ENCODE measurements around the gene WDR1.

The WDR1 gene, protein sequence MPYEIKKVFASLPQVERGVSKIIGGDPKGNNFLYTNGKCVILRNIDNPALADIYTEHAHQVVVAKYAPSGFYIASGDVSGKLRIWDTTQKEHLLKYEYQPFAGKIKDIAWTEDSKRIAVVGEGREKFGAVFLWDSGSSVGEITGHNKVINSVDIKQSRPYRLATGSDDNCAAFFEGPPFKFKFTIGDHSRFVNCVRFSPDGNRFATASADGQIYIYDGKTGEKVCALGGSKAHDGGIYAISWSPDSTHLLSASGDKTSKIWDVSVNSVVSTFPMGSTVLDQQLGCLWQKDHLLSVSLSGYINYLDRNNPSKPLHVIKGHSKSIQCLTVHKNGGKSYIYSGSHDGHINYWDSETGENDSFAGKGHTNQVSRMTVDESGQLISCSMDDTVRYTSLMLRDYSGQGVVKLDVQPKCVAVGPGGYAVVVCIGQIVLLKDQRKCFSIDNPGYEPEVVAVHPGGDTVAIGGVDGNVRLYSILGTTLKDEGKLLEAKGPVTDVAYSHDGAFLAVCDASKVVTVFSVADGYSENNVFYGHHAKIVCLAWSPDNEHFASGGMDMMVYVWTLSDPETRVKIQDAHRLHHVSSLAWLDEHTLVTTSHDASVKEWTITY

DNA sequence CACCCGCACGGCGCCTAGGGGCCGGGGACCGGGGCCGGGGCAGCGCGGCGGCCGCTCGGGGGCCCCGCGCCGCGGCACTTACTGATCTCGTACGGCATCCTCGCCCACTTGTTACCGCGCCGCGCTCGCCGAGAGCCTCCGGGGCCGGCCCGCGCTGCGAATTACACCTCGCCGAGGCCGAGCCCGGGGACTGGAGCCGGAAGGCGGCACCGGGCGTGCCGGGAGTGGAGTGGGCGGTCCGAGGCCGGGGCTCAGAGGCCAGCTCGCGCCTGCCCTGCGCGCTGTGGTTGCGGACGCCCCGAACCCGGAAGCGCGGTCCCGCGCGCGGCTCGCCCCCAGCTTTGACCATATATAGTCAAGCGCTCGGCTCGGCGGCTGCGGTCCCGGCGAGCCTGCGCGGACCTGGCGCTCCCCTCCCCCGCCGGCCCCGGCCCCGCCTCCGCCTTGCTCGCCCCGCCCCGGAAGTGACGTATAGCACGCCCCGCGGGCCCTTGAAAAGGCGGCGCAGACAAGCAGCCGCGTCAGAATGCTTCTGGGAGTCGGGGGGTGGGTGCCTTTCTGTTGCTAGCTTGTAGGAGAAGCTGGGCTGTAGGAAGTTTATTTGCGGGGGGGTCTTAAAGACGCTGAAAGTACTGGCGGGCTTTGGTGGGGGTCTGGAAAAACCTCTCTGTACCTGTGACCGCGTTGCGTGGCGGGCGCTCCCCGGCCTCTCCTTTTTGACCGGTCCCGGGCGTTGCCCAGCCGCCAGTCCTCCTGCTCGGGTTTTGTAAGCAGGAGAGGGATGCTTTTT lies at the start of gene WDR1:
TSS of gene WDR1 (minus strand) at position 231 of the 790 bp plus-strand sequence. CDS start at position 98, 133 bp downstream.
- peak; percentile 95 for DNase-seq

DNA sequence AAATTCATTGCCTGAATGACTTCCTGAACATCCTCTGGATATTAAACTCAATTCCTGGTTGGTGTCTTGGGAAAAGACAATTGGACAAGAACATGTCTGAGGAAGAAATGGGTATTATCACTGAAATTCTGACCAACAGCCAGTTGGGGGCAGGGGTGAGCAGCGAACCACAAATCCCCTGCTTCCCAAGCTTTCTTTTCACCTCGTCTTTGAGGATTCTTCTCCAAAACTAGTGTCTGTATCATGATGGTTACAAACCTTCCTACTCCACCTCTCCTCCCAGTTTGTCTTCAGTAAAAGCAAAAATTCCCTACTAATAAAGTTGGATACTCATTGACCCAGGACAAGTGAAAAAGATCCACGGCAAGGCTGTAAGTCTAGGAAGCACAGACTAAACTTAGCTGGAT lies 48.3 kb upstream of the WDR1 start:
- no peak for DNase-seq

DNA sequence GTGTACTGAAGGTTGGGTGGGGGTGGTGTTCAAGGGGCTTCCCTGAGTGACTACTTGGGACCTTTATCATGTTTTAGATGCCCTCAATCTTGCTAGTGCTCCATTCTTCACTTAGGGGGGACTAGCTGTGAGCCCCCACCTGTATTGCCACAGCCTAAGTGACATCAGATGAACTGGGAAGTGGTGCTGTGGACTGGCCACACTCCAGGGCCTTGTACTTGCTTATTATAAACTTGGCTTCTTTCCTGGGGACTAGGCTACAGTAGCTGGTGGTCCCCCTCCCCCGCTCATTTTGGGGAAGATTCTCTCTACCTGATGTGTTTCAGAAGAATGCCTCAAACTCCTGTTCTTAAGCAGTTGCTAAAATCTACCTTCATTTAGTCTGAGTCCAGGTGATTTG lies 46.7 kb upstream of the WDR1 start:
- DNase-seq = no peak

DNA sequence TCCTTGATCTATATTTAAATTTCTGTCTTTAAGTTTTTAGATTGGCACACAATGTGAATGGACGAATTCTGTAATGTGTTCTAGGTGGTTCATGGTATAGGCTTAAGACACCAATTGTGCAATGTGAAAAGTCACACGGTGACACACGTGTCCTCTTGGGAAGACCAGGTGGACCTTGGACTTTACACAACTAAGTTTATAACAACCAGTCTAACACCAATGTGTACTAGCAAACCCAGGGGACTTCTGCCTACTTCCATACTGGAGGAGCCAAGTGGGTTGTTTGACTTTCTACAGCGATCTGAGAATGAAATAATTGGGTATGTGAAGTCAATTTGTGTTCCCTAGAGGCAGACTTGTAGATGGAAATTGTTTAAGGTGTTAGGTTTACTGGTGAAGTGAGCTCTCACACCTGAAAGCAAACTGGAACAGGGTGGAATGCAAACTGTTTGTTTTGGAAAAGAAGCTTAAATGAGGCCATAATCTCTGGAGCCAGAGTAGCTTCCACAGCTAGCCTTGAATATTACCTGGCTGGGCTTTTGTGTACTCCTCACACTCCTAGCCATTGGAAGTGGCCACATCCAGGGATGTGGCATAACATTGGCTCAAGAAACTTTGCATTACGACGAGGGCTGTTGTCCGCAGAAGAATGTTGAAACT lies 45.9 kb upstream of the WDR1 start:
- no peak for DNase-seq

DNA sequence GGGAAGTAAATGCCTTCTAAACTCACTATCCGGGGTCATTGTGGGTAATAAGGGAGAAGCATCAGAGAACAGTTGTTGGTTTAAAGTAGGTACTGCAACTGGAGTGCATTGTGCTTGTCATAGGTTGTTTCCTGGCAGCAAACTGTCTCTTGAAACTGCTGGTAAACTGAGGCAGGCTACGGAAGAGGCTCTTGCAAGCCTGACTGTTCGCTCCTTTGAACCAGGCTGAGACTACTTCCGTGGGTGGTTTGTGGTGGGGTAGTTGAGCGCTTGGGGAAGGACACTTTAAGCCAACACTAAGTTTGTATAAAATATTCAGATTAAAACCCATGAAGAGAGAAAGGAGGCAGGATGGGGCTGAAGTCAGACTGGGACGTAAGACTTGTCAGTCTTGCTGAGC lies 45.2 kb upstream of the WDR1 start:
- DNase-seq = no peak

DNA sequence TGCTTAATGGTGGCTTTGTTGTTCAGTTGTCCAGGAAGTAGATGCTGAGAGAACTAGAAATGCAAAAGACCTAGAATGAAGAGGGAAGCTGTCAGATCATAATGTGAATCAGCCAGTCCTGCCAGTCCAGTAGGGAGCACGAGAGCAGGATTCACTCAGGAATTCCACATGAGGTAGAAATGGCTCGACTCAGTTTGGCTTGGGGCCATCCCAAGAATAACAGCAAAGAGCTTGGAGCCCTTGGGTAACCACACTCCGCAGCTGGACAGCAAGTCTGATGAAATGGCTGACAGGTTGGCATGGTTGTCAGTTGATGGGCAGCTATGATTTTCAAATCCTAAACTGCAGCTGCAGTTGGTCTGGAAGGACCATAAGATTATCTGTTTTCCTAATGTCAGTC lies 44.5 kb upstream of the WDR1 start:
- DNase-seq = no peak

DNA sequence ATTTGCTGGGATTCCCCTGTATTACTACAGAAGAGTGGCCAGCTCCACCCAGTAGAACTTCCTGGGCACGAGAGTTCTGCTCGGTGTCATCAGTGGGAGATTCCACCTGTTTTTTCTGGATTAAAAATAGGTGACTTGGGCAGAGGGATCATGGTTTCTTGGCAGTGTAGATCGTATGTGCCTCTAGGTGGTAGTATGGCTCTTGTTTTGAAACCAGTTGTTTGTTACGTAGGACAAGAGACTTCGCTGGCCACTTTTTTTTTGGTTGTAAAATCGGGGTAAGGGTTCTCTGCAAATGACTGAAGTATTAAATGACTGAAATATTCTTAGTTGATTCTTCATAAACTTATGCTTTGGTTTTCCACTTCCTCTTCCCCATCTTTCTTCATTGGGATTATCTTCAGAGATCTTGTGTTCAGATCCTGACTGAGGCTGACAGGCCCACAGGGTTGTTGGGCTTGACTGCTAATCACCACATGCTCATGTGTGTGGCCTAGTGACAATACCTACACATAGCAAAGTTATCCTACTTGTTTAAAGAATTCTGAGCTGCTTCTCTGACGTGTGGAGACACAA lies 43.8 kb upstream of the WDR1 start:
- DNase-seq = no peak

DNA sequence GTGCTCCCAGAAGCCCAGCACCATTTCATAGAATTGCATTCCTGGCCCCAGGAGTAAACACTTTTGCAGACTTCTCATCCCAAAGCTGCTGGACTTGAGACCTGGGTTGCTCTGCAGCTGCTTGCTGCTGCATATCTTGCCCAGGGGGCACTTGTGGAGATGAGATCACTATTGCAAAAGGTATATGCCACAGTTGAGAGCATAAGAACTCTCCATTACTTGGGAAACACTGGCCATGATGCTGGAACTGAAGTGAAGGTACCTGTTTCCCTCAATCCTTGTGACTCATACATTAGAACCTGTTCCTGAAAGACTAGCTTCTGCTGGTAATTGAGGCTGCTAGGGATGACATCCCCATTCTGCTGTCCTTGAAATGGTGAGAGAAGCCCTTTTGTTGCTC lies 43.1 kb upstream of the WDR1 start:
- DNase-seq = no peak

DNA sequence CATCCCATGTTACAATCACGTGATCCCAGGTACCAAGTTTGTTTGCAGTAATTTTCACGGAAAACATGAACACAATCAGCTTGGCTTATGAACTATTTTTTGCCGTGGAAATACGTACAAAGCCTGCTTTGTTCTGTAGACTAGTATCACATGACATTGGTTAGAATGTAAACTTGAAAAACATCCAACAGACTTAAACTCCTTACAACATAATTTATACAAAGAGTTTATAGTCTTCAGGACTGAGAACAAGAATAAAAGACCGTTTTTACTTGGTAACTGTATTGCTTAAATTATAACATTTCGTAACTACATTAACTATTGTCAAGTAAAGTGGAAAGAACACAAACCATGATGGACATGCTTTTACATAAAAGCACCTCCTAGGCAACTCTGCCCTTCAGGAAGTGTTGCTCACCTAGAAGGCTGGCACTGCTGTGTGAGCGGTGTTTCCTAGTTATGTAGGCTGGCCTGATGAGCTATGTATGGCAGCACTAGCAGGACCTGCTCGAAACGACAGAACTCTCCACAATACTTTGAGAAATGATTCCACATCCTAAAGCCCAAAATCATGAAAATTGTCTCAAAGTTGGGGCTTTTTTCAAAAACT lies 41.8 kb upstream of the WDR1 start:
- no peak for DNase-seq

DNA sequence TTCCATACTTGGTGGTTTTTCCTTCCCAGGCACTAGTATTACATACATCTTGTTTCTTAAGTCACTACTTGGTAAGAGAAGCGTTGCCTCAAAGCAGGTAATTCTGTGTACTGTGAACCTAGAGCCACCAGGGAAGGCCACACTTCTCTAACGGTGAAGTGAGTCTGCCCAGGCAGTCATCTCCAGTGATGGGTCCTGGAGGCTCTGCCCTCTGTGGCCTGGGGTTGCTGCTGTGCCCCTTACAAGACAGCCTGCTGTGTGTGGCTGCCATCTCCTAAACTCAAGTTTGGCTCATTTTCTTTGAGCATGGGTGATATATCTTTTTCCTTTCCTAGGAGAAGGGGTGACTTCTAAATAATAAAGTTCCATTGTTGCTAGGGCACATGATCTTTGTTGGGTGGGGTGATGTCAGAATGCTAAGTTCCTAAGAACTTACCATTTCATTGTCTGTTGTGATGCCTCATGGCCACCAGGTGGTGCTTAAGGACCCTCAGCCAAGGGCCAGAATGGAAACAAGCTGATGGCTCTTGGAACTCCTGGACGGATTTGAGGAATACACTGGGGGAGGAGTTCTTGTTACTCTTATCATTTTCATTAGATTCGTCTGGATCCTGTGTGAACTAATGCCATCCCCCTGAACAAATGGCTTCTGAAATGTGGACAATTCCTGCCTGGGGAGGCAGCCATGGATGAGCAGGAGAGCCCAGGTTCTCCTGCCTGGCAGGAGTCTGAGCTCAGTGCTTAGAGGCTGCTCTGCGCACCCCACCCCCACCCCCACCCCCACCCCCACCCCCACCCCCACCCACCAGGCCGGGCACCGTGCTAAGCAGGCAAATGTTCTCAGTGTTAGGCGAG lies 41.1 kb upstream of the WDR1 start:
- DNase-seq = peak; percentile 13

DNA sequence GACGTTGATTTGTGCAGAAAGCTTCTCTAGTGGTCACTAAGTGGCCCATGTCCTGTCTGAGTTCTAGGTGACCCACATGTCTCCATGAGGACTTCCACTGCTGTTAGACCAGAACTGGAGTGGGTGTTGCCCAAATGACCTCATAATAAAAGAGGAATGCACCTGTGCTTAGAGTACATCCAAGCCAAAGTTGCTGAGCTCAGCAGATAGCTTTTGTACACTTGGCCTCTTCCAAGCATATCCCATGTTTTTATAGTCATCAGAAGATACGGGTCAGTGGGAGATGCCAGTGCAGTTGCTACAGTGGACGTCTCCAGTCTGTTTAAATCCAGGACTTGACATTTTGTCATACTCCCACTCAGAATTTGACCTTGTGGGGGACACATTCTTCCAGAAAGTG lies 37.6 kb upstream of the WDR1 start:
- no peak for DNase-seq

DNA sequence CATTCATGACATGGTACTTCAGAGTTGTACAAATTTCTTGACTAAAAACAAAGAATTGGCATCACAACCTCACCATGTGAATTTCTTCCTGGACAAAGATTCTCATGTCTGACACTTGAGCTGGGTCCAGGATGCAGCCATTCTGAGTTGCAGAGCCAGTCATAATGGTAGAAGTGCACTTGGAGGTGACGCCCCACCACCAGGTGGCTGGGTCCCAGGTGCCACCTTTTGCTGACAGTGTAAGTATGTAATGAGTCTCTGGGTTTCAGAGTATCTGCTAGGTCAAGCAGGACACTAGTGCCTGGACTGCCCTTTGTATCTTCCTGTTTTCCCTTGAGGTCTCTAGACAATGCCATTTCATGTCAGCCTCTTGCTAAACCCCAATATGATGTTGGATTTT lies 36.6 kb upstream of the WDR1 start:
- DNase-seq = no peak

DNA sequence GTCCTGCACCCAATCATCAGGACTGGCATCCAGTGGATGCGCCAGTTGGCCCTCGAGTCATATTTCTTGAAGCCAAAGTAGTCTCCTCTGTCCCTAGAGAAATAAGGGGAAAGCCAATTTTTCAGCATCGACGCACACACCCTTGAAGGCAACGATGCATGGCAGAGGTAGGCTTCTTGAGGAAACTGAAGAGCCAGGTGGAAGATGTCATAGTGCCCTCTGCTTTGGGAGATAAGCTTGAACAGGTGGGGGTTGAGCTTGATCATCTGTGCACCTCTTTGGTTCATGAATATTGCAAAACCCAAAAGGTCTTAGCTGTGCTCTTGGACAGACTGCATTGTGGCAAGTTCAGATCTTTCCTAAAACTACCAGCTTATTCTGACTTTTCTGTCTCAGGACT lies 34.6 kb upstream of the WDR1 start:
- no peak for DNase-seq

DNA sequence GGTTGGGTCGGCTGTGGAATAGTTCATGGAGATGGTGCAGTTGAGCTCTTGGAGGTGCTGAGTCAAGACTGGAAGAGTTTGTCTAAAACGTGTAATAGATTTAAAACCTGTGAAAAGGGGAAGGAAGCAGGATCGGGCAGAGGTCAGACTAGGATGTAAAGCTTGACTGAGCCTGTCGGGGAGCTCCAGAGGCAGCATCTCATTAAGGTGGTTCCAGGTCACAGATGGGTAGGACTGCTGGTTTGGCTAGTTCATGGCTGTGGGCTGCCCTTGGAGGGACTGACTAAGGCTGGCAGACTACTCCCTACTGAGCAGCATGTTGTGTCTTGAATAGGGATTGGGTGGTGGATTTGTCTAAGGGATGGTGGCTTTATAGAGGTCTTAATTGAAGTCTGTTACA lies 28.4 kb upstream of the WDR1 start:
- no peak for DNase-seq

DNA sequence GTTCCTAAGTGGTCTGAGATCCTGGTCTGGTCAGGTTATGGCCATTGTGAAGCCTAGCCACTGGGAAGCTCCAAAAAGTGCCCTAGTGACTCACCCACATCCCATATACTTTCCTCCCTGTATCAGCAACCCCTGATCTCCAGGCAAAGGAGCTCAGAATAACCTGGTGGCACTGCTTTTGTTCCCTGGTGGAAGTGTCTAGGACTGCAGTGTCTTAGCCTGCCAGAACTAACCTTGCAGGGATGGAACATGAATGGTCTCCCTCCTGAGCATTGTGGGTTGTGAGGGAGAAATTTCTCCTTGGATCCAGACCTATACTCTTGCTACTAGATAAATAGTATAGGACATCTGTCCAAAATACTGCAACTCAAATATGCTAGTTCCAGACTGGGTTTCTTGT lies 27.9 kb upstream of the WDR1 start:
- DNase-seq = no peak

DNA sequence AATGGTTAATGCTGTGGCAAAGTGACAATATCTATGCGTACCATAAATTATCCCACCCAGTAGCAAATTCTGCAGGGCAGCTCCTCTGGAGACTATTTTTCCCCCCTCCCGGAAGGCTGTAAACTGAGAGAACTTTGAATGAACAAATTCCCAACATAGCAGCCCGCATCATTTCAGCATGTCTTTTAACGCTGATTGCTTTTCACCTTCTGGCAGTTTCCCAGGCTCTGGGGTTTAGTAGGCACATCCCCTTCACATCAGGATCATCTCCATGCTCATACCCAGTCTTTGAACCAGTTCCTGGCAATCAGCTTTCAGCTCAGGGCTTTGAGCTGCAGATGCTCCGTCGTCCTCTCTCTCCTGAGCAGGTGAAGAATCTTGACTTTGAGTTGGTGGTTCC lies 26.6 kb upstream of the WDR1 start:
- no peak for DNase-seq

DNA sequence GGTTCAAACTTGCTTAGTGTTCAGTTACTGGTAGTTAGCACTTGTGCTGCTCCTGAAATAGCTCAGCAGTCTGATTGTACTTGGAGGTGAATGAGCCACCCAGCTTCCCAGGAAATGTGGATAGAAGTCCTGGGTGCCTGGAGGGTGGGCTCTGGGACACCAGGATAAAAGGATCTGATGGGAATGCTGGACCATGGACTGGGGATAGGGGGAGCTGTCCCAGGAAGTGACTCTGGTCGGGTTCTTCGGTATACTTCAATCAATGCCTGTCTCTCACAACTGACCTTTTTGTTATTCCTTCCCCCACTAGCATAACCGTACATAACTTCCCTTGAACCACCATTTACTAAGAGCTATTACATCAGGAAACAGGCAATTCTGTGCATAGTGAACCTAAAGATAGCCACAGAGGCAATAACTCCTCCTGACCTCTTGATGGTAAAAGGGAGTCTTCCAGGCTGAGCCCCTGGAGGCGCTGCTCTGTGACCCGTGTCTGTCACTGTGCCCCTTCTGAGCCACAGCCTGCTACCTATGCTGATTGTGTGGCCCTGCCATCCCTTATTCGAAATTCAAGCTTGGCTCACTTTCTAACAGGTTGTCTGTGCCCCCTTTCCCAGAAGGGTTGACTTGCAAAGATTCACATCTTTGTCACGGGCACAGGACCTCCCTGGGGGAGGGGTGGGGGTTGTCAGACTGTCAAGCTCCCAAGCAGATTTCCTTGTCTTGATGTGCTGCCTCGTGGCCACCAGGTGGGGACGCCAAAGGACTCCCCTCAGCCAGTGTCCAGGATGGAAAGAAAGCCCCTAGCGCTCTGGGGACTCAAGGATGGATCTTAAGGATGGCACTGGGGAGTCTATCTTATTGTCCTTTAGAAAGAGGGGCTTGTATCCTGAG lies 24.5 kb upstream of the WDR1 start:
- no peak for DNase-seq

DNA sequence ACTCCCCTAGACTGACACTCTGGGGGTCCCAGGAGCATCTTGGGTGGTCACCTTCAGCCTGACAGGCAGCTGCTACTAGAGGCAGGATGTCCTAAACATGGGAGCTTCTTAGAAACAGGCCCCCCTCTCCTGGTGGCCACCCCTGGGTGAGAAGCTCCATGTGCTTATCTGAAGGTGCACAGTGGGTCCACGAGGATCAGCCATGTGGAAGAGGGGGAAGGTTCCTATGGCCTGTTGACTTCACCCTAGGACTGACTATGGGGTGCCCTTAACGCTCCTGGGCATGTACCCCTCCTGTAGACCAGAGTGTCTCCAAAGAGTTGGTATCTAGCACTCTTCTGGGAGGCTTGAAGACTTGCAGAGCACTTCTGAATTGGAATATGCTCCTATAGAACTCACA lies 22.9 kb upstream of the WDR1 start:
- DNase-seq = no peak

DNA sequence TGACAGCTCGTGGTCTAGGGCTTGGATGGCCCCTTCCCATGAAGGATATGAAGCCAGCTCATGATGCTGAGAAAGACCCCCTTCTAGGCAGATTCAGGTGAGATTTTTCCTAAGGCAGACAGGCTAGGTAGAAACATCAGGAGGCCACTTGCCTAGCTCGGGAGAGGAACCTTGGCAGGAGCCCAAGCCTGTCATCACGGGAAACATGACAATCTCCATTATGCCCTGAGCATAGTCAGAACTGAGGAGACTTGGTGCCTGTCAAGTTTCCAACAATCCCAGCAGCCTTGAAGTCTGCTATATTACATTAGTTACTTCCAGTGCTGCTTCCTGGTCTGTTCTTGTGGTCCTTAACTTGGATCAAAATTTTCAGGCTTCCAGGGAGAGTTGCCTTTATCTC lies 18.7 kb upstream of the WDR1 start:
- no peak for DNase-seq

DNA sequence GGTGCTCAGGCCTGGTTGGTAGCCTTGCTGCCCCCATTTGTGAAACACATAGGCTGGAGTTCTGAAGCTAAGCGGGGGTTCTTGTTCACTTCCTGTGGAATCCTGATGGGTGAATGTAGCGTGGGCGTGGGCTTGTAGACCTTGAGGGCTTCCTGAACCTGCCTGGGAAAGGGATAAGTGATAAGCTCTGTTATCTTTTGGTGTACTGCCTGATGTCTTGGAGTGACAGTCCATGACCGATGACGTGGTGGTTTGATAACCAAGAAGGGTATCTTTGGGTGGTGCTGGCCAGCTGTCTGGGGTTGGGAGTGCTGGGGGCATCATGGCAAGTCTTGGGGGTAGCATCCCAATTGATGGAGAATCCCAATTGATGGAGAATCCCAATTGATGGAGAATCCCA lies 17.5 kb upstream of the WDR1 start:
- DNase-seq = no peak

DNA sequence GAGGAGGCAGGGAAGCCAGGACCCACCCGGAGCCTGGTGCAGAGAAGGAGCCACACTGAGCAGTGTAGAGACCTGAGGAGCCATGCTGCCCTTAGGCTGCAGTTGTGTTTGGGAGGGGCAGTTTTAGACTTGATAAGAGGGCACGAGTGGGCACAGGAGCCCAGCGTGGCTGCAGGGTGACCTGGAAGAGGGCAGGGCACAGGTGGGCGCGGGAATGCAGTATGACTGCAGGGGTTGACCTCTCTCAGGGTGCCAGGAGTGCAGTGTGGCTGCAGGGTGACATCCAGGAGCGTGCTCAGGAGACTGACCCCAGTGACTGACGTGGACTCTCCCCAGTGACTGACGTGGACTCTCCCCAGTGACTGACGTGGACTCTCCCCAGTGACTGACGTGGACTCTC lies 14.6 kb upstream of the WDR1 start:
- no peak for DNase-seq

All from activated T-cell treated with anti-CD3 and anti-CD28 coated beads for 4 hours (primary cell).